Ovary (tissue), 9 donors: Measurements from ENCODE around the gene CTNNBIP1. TPM values are rescaled to one million over a fixed set of nuclear protein-coding genes. Genes with fewer than 3 reads are reported as not detected.

ENCODE experiments used
- DNase-seq, 5 donors: peaks; one replicate each; pipeline ENCODE4 v3.0.0-alpha.2; 2019 to 2020
- H3K27ac ChIP-seq, 2 donors: fragments of 200-600 bp; one replicate each; pipeline versions ENCODE4 v1.5.1 to v1.8.0; 2019 to 2022
- H3K27me3 ChIP-seq: fragments of 200-600 bp; one replicate; pipeline ENCODE4 v1.8.0; 2022
- H3K36me3 ChIP-seq: fragments of 200-600 bp; sonication (generic); one replicate; pipeline ENCODE4 v1.5.1; 2019
- H3K4me1 ChIP-seq: one replicate; pipeline ENCODE4 v1.8.1; 2013; ENCODE audit warnings: mild to moderate bottlenecking, moderate library complexity; ENCODE audit not compliant: insufficient read depth
- H3K4me3 ChIP-seq: fragments of 200-600 bp; sonication (generic); one replicate; pipeline ENCODE4 v1.5.1; 2017
- H3K9me3 ChIP-seq, 2 donors: fragments of 200-600 bp in 1 of 2; sonication (generic) in 1 of 2; one replicate each; pipeline versions ENCODE4 v1.5.1 to v1.8.1; 2013 to 2019; ENCODE audit warnings: mild to moderate bottlenecking in 1 of 2, moderate library complexity in 1 of 2
- EP300 ChIP-seq: sonication (generic); formaldehyde crosslinking; IDR thresholded peaks from one replicate; pipeline ENCODE4 v1.6.1; 2017; ENCODE audit warnings: antibody characterized with exemption
- POLR2A ChIP-seq: fragments of 450-650 bp; IDR thresholded peaks from one replicate; pipeline ENCODE4 v1.6.1; 2017; ENCODE audit warnings: antibody characterized with exemption, mild to moderate bottlenecking, moderate library complexity
- WGBS, 3 donors: extraction: QIAGEN DNeasy Blood & Tissue Kit in 1 of 3; methylation state at CpG; one replicate each; pipeline versions ENCODE4 v1.1.5 to v1.1.7; 2013 to 2017; 5-methylcytosine and 5-hydroxymethylcytosine counted together
- intact Hi-C, 4 donors: fragments of 100-400 bp; cut with DNase I; formaldehyde crosslinking; loops; one replicate each; pipeline versions ENCODE4 v1.11.0 to v1.15.1; 2022 to 2023
- polyA plus RNA-seq, 2 donors: library from polyadenylated mRNA; stranded (reverse); fragments of 200-250 nt in 1 of 2; fragments of 350-450 nt in 1 of 2; fragmentation: Illumina TruSeq in 1 of 2; extraction: RNeasy Lipid Tissue Mini Kit (QIAGEN cat#74804) in 1 of 2; gene quantifications; one replicate each; pipeline ENCODE4 v1.2.3, GENCODE V29; 2013 to 2014
- total RNA-seq, 7 donors: library from RNA; depleted of rRNA in 2 of 7; stranded (reverse); fragments of >200 nt in 2 of 7; fragmentation: NEBNext Ultra II Directional in 3 of 7; extraction: Animal tissue kit (Norgen Biotek cat#: 25700) in 3 of 7; gene quantifications; one replicate each; pipeline versions ENCODE4 v1.1.0 to v1.2.4, GENCODE V29; 2016 to 2023
- TF ChIP-seq, protein P1 (sequence below), 3 donors: fragments of 450-650 bp in 2 of 3; fragments of 200-600 bp in 1 of 3; IDR thresholded peaks; one replicate each; pipeline versions ENCODE4 v1.5.1 to v1.8.0; 2016 to 2022; ENCODE audit warnings: antibody characterized with exemption in 3 of 3, mild to moderate bottlenecking in 1 of 3
- donor health status: DM: no; HTN: no; CAD: no; lungs with moderate emphysema.
- donor health status: DM: no; HTN: no; CAD: no.
- donor health status: Bipolar disorder and iron deficiency.
- donor health status: DM: yes; HTN: yes; CAD: no.
- donor health status: DM: no; HTN: no; CAD: no.
- donor health status: DM: yes; HTN: yes; CAD: no.

The CTNNBIP1 gene
- total and polyA plus RNA-seq, 9 donors = 10.4 to 28.5 (median 20.7) TPM

DNA sequence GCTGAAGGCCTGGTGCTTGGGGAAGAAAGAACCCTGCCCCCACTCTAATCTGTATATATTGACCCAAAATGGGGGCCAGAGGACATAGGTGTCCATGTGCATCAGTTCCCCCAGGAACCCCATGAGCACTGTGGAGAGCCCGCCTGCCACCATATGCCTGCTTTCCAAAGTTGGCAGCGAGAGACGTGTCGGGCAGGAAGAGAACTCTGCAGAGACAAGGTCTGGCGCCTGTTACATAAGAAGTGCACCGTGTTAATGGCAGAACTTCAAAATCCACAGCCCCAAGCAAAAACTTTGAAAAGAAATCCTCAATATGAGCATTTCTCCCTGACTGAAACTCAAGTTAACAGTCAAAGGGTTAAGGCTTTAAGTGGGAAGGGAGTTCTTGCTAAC is 8.0 kb downstream of the CTNNBIP1 start:
- H3K27ac ChIP-seq = no peak overlapping the region
- no peaks in the 10 kb centered on the region for H3K36me3 ChIP-seq
- no peaks in the 10 kb centered on the region for H3K9me3 ChIP-seq
- intact Hi-C loops = no loop called here
- DNase-seq = no peak
- WGBS, 3 donors = 54 to 65% (median 64%) methylated on average over 6 of the region's 6 CpGs
- no peak overlapping the region for H3K4me3 ChIP-seq
- H3K27me3 ChIP-seq = no peaks in the 10 kb centered on the region
- TF ChIP-seq, protein P1, sequence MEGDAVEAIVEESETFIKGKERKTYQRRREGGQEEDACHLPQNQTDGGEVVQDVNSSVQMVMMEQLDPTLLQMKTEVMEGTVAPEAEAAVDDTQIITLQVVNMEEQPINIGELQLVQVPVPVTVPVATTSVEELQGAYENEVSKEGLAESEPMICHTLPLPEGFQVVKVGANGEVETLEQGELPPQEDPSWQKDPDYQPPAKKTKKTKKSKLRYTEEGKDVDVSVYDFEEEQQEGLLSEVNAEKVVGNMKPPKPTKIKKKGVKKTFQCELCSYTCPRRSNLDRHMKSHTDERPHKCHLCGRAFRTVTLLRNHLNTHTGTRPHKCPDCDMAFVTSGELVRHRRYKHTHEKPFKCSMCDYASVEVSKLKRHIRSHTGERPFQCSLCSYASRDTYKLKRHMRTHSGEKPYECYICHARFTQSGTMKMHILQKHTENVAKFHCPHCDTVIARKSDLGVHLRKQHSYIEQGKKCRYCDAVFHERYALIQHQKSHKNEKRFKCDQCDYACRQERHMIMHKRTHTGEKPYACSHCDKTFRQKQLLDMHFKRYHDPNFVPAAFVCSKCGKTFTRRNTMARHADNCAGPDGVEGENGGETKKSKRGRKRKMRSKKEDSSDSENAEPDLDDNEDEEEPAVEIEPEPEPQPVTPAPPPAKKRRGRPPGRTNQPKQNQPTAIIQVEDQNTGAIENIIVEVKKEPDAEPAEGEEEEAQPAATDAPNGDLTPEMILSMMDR (IDR thresholded peaks at IDR 0.05) = no peak
- TF ChIP-seq EP300 (no peak), POLR2A (no peak)
- H3K4me1 ChIP-seq = peaks cover 13% of the 10 kb centered on the region

DNA sequence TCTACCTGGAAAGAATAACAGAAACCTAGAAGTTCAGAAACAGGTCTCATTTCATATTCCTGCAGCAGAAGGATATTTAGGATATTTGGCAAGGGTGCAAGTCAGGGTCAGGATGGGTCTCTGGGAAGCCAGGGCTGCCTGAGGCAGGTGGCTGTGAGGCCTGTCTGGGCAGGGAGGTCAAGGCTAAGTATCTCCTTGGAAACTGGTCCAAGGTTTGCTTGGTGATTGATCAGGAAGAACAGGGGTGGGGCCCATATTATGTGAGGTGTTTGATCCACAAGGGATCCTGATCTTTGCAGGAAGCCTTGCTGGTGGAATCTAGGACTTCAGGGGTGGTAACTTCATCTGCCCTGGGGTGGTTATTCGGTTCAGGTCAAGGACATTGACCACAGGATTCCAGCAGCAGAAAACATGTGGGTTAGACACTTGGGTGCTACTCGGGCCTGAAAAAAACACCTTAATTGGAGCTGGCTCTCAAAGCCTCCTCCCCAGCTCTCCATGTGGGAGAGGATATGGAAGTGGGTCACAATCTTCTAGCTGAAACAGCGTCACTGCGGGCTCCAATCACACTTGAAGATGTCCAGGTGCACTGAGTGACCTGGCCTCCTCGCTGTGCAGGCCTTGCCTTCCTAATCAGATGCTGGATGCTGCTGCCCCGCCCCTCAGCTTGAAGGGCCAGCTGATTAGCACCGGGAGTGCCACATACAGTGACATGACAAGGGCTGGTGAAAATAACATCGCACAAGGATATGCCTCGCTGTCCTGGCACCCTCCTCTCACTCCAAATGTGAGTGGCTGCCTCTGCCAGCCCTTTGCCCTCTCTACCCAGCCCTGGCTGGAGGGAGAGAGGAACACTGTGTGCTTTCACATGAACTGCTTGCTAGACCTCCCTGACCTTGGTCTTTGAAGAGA is 8.7 kb downstream of the CTNNBIP1 start:
- peak in 2 of 5 donors; percentile 37 to 65 for DNase-seq
- peaks cover 13% of the 10 kb centered on the region for H3K4me1 ChIP-seq
- H3K27ac ChIP-seq = no peak overlapping the region
- WGBS, 3 donors = 48 to 57% (median 53%) methylated on average over 9 of the region's 9 CpGs
- H3K27me3 ChIP-seq = no peaks in the 10 kb centered on the region
- no peaks in the 10 kb centered on the region for H3K9me3 ChIP-seq
- no peak overlapping the region for H3K4me3 ChIP-seq
- no peak for TF ChIP-seq POLR2A
- TF ChIP-seq, protein P1 (IDR thresholded peaks at IDR 0.05) = no peak
- TF ChIP-seq EP300 = no peak
- intact Hi-C loops = no loop called here
- H3K36me3 ChIP-seq = no peaks in the 10 kb centered on the region

DNA sequence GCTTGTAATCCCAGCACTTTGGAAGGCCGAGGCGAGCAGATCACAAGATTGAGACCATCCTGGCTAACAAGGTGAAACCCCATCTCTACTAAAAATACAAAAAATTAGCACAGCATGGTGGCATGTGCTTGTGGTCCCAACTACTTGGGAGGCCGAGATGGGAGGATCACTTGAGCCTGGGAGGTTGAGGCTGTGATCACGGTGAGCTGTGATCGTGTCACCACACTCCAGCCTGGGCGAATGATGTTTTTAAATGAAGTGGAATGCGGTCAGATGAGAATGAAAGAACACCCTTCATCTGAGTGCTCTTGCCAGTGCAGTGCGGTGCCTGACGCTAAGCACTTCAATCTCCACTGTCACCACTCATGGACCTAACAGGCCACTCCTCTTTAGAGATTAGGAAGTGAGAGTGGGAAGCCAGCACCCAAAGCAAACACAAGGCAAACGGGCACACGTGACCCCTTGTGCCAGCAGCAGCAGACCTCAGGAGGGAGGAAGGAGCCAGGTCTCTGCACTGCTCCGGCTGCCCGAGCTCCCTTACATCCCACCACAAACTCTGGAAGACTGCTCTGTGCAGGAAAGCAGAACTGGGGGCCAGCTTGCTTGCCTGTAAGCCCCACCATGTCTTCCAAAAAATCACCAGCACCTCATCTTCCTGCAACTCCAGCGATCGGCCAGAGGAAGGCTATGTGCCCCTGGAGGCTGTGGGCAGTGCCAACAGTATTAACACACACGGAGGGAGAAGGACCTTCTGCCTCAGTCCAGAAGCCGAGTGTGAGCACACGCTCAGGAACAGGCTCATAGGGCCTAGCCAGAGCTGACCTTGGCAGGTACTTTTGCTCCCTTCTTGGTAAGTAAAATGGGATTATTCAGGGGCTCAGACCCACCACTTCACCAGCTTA is 9.7 kb downstream of the CTNNBIP1 start:
- Histone ChIP-seq H3K27me3 (no peaks in the 10 kb centered on the region), H3K9me3 (no peaks in the 10 kb centered on the region), H3K4me1 (peaks cover 13% of the 10 kb centered on the region), H3K4me3 (no peak overlapping the region), H3K36me3 (no peaks in the 10 kb centered on the region), H3K27ac (no peak overlapping the region)
- no peak for DNase-seq
- intact Hi-C loops = no loop called here
- TF ChIP-seq POLR2A (no peak), EP300 (no peak)
- TF ChIP-seq, protein P1 (IDR thresholded peaks at IDR 0.05) = no peak
- 78 to 86% (median 79%) methylated on average over 18 of the region's 18 CpGs for WGBS, 3 donors

DNA sequence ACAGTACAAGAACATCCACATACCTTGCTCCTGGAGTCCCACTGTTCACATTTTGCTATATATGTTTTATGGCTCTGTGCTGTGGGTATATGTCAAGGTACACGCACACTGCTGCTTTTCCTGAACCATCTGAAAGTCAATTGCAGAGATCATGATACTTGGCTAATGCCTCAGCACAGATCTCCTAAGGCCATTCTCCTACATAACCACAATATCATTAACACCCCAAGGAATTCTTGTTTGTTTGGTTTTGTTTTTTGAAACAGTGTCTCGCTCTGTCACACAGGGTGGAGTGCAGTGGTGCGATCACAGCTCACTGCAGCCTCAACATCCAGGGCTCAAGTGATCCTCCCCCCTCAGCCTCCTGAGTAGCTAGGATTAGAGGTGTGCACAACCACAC is 16.0 kb downstream of the CTNNBIP1 start:
- no peaks in the 10 kb centered on the region for H3K36me3 ChIP-seq
- no peak overlapping the region for H3K4me3 ChIP-seq
- no peak for DNase-seq
- no peaks in the 10 kb centered on the region for H3K9me3 ChIP-seq
- no peak overlapping the region for H3K27ac ChIP-seq
- TF ChIP-seq, protein P1 (IDR thresholded peaks at IDR 0.05) = no peak
- TF ChIP-seq POLR2A (no peak), EP300 (no peak)
- 86 to 91% (median 89%) methylated on average over 3 of the region's 3 CpGs for WGBS, 3 donors
- intact Hi-C loops = no loop called here
- peaks cover 3% of the 10 kb centered on the region for H3K4me1 ChIP-seq
- H3K27me3 ChIP-seq = no peaks in the 10 kb centered on the region
